Glutamatergic neuron (in vitro differentiated cells): Measurements from ENCODE around the gene USO1. TPM values are rescaled to one million over a fixed set of nuclear protein-coding genes. Genes with fewer than 3 reads are reported as not detected.

Experiments
- DNase-seq: peaks from one replicate; pipeline ENCODE4 v3.0.0; 2022
- H3K27ac Mint-ChIP-seq: one replicate; pipeline ENCODE4 v1.8.0; 2020; ENCODE audit warnings: mild to moderate bottlenecking, mixed read lengths, inconsistent platforms; ENCODE audit not compliant: unreplicated experiment
- H3K27me3 Mint-ChIP-seq: one replicate; pipeline ENCODE4 v1.8.0; 2020; ENCODE audit warnings: mild to moderate bottlenecking, moderate library complexity, mixed read lengths, inconsistent platforms; ENCODE audit not compliant: unreplicated experiment
- H3K36me3 Mint-ChIP-seq: one replicate; pipeline ENCODE4 v1.8.0; 2020; ENCODE audit warnings: mild to moderate bottlenecking, mixed read lengths, inconsistent platforms; ENCODE audit not compliant: unreplicated experiment
- H3K4me1 Mint-ChIP-seq: one replicate; pipeline ENCODE4 v1.8.0; 2020; ENCODE audit warnings: mild to moderate bottlenecking, low read depth, mixed read lengths, inconsistent platforms; ENCODE audit not compliant: unreplicated experiment
- H3K4me3 Mint-ChIP-seq: one replicate; pipeline ENCODE4 v1.8.0; 2020; ENCODE audit warnings: mild to moderate bottlenecking, mixed read lengths, inconsistent platforms; ENCODE audit not compliant: unreplicated experiment
- H3K9me3 Mint-ChIP-seq: one replicate; pipeline ENCODE4 v1.8.0; 2020; ENCODE audit warnings: mild to moderate bottlenecking, moderate library complexity, mixed read lengths, inconsistent platforms; ENCODE audit not compliant: unreplicated experiment
- total RNA-seq: library from RNA; stranded (reverse); fragmentation: NEBNext Ultra II Directional; extraction: Animal tissue kit (Norgen Biotek cat#: 25700); gene quantifications from one replicate; pipeline ENCODE4 v1.2.1, GENCODE V29; 2021; ENCODE audit not compliant: unreplicated experiment
- TF ChIP-seq, protein P1 (sequence below): fragments of 200-600 bp; sonication (generic); IDR thresholded peaks from one replicate; pipeline ENCODE4 v1.5.0; 2021; ENCODE audit not compliant: partially characterized antibody, unreplicated experiment

Gene USO1
- total RNA-seq, 1 donor from 2014 or later = 32.5 TPM

DNA sequence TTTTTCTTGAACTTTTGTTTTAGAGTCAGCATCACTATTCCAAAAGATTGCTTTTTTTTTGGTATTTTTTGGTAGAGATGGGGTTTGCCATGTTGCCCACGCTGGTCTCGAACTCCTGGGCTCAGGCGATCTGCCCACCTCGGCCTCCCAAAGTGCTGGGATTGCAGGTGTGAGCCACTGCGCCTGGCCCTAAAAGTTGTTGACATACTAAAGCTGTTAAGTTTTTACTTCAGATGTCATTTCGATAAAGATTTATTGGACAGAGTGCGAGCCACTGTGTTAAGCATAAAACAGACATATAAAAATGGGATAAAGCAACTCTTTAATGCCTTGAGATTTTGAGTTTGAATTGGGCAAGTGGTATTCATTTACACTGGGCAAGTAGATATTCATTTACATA, 28.3 kb downstream of the USO1 start:
- no peak for DNase-seq
- no peaks in the 10 kb centered on the region for H3K27me3 Mint-ChIP-seq
- no peak overlapping the region for H3K4me3 Mint-ChIP-seq
- H3K36me3 Mint-ChIP-seq = peaks cover 5% of the 10 kb centered on the region
- no peak overlapping the region for H3K27ac Mint-ChIP-seq
- H3K4me1 Mint-ChIP-seq = no peaks in the 10 kb centered on the region
- TF ChIP-seq, protein P1, sequence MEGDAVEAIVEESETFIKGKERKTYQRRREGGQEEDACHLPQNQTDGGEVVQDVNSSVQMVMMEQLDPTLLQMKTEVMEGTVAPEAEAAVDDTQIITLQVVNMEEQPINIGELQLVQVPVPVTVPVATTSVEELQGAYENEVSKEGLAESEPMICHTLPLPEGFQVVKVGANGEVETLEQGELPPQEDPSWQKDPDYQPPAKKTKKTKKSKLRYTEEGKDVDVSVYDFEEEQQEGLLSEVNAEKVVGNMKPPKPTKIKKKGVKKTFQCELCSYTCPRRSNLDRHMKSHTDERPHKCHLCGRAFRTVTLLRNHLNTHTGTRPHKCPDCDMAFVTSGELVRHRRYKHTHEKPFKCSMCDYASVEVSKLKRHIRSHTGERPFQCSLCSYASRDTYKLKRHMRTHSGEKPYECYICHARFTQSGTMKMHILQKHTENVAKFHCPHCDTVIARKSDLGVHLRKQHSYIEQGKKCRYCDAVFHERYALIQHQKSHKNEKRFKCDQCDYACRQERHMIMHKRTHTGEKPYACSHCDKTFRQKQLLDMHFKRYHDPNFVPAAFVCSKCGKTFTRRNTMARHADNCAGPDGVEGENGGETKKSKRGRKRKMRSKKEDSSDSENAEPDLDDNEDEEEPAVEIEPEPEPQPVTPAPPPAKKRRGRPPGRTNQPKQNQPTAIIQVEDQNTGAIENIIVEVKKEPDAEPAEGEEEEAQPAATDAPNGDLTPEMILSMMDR = no peak
- H3K9me3 Mint-ChIP-seq = no peaks in the 10 kb centered on the region

GRCh38 chr4:75769036-75769435, 44.7 kb downstream of the USO1 start:
- TF ChIP-seq, protein P1 = no peak
- Mint-ChIP-seq H3K9me3 (no peaks in the 10 kb centered on the region), H3K27me3 (no peaks in the 10 kb centered on the region), H3K36me3 (no peaks in the 10 kb centered on the region), H3K4me3 (no peak overlapping the region), H3K27ac (no peak overlapping the region), H3K4me1 (no peaks in the 10 kb centered on the region)
- no peak for DNase-seq

DNA sequence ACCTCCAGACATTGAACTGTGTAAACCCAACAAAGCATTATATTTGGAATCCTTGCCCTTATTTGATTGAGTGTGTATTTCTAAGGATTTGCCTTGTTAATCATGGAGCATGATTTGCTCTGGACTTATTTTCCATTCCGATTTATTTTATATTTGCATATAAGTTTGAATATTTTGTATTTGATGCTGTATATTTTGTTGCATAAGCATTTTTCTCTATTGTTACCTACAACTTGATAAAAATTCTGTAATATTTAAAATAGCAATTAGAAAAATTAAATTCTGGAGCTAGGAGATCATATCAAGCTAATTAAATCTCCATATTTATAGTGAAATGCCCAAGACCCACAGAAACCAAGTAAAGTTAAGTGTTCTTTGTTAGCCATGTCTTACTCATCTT, 47.2 kb downstream of the USO1 start:
- TF ChIP-seq, protein P1 = no peak
- Mint-ChIP-seq H3K27ac (no peak overlapping the region), H3K4me3 (no peak overlapping the region), H3K27me3 (no peaks in the 10 kb centered on the region), H3K9me3 (no peaks in the 10 kb centered on the region), H3K36me3 (peaks cover 8% of the 10 kb centered on the region), H3K4me1 (no peaks in the 10 kb centered on the region)
- no peak for DNase-seq

- Mint-ChIP-seq H3K27me3 (no peaks in the 10 kb centered on the region), H3K36me3 (peaks cover 13% of the 10 kb centered on the region), H3K4me3 (no peak overlapping the region), H3K4me1 (no peaks in the 10 kb centered on the region), H3K27ac (no peak overlapping the region), H3K9me3 (no peaks in the 10 kb centered on the region)
- DNase-seq = no peak
- TF ChIP-seq, protein P1 = no peak
These were observed 53.2 kb downstream of the USO1 start for GRCh38 chr4:75777589-75777988.

- peaks cover 13% of the 10 kb centered on the region for H3K36me3 Mint-ChIP-seq
- no peaks in the 10 kb centered on the region for H3K9me3 Mint-ChIP-seq
- H3K27me3 Mint-ChIP-seq = no peaks in the 10 kb centered on the region
- H3K4me1 Mint-ChIP-seq = no peaks in the 10 kb centered on the region
- H3K4me3 Mint-ChIP-seq = no peak overlapping the region
- no peak for DNase-seq
- TF ChIP-seq, protein P1 = no peak
- no peak overlapping the region for H3K27ac Mint-ChIP-seq
These were observed 54.9 kb downstream of the USO1 start for GRCh38 chr4:75779105-75779757.
